M059J (cell line): Measurements from ENCODE around the gene NFATC3. TPM values are rescaled to one million over a fixed set of nuclear protein-coding genes. Genes with fewer than 3 reads are reported as not detected.
"Not testable (repeated sequence)": the region's sequence is repeated elsewhere in the genome, so short reads cannot be mapped to it uniquely, and the experiment has no call there.

Experiments
- DNase-seq: peaks from one replicate; pipeline ENCODE4 v3.0.0-alpha.2; 2012; ENCODE audit warnings: low read depth
- total RNA-seq: library from RNA; depleted of rRNA; stranded (reverse); fragments of >200 nt; shearing (Covaris generic); gene quantifications from 2 replicates; pipeline ENCODE4 v1.2.3, GENCODE V29; 2014

Gene NFATC3
- total RNA-seq, 1 experiment from 2014 or later, result 31.9 TPM

DNA sequence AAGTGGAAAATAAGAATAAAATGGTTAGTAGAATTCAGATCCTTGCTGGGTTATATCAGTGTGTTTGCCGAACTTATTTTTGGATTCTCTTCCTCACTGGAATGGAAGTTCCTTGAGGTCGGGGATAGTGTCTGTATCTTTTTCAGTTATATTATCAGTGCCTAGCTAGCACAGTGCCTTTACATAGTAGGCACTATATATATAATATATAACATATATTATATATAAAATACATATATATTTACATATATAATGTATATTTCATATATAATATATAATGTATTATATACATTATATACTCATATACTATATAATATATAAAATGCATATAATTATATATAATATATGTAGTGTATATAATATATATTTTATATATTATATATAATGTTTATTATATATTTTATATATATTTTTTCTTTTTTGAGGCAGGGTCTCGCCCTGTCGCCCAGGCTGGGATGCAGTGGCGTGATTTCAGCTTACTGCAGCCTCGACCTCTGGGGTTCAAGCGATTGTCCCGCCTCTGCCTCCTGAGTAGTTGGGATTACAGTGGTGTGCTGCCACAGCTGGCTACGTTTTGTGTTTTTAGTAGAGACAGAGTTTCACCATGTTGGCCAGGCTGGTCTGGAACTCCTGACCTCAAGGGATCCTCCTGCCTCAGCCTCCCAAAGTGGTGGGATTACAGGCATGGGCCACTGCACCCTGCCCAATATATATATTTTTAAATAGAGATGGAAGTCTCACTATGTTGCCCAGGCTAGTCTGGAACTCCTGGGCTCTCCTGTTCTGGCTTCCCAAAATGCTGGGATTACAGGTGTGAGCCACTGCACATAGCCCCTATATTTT lies 3.2 kb downstream of the NFATC3 start:
- DNase-seq, result no peak

DNA sequence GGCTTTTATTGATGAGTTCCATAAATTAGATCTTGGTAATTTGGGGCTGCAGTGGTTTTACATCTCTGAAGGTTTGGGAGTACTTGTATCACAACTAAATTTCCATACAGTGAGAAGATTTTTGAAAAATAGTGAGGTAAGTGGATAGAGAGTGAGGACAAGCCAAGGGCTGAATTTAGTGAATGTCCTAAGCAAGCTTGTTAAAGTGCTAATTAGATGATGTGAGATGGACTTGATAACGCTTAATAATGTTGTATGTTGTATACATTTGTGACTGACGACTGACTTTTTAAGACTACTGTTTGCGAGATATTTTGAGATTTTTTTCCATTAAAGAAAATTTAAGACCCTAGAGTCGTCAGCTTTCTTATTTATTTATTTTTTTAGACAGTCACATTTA lies 3.9 kb downstream of the NFATC3 start:
- DNase-seq, result no peak

DNA sequence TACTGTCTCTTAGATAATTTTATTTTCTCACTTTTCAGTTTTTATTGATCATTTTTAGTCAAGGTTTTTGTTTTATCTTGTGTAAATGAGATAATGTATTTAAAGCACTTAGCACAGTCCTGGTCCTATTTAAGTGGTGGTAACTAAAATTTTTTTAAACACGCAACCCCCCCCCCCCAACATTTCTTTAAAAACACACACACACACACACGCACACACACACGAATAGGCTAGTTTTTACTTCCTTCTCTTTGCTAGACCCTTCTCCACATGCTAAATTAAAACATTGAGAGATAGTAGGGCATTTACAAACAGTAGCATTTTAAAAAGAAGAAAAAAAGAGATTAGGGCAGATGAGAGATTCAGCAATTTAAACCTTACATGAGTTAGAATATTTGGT lies 5.0 kb downstream of the NFATC3 start:
- DNase-seq, result no peak

DNA sequence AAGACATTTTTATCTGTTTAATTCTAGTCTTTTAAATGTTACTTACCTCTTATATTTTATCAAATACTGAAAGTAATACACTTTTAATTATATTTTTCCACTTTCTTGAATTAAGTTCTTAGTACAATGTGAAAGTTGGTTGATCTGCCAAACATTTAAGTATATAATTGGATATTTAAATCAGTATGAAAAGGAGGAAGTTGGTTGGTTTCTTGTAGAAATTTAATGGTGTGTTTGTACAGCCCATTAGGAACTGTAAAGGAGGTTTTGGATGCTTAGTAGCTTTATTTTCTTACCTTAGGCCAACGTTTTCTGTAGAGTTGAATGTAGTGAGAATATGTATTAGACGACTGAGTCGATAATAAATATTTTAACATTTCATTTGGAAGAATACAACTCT lies 5.4 kb downstream of the NFATC3 start:
- no peak for DNase-seq

DNA sequence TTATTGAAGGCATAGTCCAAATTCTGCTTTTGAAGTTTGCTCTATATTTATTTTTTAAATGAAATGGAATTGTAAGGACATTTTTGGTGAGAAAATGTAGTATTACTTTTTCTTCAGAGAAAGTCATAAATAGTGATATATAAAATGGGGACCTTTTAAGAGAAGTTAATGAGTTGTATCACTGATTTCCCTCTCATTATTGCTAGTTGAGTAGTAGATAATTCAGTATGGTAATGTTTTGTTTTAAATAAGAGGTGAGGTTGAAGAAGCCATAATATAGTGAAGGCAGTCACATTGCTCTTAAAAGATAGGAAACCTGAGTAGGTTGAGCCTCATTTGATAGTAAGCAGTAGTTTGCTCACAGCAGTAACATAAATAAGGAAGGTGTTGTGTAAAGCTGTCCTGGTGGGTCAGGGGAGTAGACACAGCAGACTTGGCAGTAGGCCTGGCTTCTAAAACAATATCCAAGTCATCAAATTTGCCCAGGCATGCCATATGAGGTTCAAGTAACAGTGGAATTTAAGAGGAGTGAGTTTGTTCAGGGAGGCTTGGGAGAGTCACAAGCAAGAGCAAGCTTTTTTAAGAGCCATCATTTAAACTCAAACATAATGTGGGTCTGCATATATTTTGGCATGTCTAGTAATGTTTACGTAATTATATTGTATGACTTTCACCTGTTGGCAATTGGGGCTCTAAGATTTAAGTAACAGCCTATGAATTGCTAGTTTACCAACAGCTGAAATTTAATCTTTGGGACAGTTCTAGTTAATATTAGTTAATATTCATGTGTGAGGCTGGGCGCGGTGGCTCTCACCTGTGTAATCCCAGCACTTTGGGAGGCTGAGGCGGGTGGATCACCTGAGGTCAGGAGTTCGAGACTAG lies 6.5 kb downstream of the NFATC3 start:
- peak; percentile 66 for DNase-seq

DNA sequence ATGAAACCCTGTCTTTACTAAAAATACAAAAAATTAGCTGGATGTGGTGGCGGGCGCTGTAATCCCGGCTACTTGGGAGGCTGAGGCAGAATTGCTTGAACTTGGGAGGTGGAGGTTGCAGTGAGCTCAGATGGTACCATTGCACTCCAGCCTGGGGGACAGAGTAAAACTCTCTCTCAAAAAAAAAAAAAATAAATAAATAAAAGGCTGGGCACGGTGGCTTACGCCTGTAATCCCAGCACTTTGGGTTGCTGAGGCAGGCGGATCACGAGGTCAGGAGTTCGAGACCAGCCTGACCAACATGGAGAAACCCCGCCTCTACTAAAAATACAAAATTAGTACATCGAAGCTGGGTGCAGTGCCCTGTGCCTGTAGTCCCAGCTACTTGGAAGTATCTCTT lies 7.1 kb downstream of the NFATC3 start:
- DNase-seq, result not testable (repeated sequence)

DNA sequence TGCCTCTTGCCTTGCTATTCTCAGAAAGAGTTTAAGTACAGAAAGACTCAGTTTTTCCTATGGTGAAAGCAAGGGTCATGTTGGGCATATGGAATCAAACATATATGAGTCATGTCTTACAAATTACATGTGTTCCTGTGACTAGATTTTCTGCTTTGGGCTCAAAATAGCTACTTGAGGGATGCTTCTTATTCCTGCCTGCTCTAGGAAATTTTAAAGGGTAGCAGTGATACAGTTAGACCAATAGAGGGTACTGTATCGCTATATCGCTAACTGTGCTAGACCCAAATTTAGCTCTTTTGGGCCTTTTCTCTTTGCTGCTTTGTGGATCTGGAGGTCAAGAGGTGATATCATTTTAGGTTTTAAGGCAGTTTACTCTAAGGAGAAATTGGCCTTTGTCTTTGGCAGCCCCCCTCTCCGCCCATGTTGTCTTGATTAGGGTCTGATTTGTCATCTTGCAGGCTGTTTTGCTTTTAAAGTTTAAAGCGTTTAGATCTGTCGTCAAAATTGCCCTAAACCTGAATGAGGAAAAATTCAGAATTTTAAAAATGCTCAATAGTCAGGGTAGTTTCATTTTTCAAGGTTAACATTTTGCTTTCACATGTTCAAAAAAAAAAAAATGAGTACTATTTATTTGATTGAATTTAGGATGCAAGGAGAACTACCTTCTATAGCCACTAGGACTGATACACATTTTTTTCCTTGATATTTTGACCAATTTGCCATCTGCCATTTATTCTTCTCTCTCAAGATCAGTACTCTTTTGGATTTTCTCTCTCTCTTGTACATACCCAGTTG lies 8.8 kb downstream of the NFATC3 start:
- peak; percentile 9 for DNase-seq

DNA sequence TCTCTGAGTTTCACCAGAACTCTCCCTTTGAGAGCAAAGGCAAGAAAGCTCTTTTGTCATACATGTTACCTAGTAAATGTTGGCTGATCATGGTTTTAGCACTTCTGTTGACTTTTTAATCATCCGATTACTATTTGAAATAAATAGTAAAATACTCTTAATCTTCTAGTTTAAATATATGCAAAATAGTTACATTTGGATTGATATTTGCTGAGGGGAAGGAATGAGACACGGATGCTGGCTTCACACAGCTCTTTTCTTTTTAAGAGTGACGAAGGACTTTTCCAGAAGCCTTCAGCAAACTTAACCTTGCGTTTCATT lies 9.4 kb downstream of the NFATC3 start:
- no peak for DNase-seq

DNA sequence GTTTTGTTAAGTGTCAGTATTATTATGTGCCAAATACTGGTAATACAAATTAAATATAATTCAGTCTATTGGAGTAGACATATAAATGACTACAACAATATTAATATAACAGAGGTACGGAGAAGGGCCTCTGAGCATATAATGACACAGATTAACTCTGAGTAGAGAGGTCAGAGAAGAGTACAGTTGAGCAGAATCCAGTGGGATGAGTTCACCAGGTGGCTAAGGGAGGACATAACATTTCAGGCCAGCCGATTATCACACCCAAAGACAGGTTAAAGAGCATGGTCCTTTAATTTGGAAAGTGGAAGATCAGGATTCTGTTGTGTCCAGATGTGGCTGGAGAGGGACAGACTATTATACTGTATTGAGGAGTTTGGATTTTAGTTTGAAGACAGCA lies 11.3 kb downstream of the NFATC3 start:
- DNase-seq, result no peak

DNA sequence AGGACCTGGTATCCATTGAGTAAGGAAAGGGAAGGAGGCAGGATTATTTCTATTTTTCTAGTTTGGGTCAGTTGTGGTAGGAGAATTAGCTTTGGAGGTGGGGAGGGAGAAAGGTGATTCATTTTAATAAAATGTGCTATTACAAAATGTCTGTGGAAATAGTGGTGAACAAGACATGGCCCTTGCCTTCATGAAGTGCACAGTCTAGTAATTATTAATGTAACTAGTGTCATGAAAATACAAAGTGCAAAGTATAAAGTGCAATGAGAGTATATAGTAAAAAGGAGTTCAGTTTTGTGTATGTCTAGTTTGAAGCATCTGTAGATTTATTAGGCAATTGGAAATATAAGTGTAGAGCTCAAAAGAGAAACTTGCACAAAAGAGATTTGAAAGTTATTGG lies 11.9 kb downstream of the NFATC3 start:
- no peak for DNase-seq

DNA sequence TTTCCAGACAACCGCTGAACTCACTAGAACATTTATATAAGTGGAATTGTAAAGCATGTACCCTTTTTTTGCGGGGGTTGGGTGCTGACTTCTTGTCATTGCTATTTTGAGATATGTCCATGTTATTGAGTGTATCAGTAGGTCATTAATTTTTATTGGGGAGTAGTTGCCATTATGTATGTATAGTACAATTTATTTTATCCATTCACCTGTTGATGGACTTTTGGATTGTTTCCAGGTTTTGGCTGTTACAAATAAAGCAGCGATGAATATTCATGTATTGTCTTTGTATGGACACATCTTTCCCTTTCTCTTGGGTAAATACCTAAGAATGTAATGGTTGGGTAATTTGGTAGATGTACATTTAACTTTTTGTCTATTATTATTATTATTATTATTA lies 12.7 kb downstream of the NFATC3 start:
- no peak for DNase-seq

DNA sequence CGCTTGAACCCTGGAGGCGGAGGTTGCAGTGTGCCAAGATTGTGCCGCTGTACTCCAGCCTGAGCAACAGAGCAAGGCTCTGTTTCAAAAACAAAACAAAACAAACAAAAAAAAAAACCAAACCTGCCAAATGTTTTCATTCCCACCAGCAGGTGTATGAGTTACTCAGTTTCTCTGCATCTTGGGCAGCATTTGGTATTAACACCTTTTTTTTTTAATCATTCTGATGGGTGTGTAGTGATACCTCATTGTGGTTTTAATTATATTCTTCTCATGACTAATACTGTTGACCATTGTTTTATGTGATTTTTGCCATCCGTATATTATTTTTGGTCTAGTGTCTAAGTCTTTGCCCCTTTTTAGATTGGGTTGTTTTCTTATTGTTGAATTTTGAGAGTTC lies 15.3 kb downstream of the NFATC3 start:
- DNase-seq, result no peak

DNA sequence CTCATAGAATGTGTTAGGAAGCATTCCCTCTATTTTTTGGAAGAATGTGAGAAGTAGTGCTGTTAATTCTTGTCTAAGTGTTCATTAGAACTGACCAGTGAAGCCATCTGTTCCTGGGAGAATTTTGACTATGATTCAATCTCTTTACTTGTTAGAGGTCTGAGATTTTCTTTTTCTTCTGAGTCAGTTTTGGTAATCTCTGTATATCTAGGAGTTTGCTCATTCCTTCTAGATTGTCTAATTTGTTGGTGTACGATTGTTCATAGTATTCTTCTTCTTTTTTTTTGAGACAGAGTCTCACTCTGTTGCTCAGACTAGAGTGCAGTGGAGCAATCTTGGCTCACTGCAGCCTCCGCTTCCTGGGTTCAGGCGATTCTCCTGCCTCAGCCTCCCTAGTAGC lies 20.4 kb downstream of the NFATC3 start:
- no peak for DNase-seq

DNA sequence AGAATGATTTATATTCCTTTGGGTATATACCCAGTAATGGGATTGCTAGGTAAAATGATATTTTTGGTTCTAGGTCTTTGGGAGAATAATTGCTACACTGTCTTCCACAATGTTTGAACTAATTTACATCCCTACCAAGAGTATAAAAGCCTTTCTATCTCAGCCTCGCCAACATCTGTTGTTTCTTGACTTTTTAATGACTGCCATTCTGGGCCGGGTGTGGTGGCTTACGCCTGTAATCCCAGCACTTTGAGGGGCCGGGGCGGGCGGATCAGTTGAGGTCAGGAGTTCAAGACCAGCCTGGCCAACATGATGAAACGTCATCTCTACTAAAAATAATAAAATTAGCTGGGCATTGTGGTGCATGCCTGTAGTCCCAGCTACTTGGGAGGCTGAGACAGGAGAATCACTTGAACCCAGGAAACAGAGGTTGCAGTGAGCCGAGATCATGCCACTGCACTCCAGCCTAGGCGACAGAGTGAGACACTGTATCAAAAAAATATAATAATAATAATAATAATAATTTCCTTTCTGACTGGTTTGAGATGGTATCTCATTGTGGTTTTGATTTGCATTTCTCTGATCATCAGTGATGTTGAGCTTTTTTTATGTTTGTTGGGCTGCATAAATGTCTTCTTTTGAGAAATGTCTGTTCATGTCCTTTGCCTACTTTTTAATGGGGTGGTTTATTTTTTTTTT lies 22.2 kb downstream of the NFATC3 start:
- not testable (repeated sequence) for DNase-seq

DNA sequence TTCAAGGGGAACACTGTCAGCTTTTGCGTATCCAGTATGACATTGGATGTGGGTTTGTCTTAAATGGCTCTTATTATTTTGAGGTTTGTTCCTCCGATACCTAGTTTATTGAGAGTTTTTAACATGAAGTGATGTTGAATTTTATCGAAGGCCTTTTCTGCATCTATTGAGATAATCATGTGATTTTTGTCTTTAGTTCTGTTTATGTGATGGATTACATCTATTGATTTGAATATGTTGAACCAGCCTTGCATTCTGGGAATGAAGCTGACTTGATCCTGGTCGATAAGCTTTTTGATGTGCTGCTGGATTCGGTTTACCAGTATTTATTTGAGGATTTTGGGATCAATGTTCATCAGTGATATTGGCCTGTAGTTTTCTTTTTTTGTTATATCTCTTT lies 24.0 kb downstream of the NFATC3 start:
- DNase-seq, result not testable (repeated sequence)

DNA sequence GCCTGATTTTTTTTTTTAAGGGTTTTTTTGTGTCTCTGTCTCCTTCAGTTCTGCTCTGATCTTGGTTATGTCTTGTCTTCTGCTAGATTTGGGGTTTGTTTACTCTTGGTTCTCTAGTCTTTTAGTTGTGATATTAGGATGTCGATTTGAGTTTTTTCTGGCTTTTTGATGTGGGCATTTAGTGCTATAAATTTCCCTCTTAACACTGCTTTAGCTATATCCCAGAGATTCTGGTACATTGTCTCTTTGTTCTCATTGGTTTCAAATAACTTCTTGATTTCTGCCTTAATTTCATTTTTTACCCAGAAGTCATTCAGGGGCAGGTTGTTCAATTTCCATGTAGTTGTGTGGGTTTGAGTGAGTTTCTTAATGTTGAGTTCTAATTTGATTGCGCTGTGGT lies 25.4 kb downstream of the NFATC3 start:
- not testable (repeated sequence) for DNase-seq

DNA sequence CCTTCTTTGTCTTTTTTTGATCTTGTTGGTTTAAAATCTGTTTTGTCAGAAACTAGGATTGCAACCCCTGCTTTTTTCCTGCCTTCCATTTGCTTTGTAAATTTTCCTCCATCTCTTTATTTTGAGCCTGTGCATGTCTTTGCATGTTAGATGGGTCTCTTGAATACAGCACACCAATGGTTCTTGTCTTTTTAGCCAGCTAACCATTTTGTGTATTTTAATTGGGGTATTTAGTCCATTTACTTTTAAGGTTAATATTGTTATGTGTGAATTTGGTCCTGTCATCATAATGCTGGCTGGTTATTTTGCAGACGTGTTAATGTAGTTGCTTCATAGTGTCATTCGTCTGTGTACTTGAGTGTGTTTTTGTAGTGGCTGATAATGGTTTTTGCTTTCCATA lies 26.2 kb downstream of the NFATC3 start:
- DNase-seq, result no peak

DNA sequence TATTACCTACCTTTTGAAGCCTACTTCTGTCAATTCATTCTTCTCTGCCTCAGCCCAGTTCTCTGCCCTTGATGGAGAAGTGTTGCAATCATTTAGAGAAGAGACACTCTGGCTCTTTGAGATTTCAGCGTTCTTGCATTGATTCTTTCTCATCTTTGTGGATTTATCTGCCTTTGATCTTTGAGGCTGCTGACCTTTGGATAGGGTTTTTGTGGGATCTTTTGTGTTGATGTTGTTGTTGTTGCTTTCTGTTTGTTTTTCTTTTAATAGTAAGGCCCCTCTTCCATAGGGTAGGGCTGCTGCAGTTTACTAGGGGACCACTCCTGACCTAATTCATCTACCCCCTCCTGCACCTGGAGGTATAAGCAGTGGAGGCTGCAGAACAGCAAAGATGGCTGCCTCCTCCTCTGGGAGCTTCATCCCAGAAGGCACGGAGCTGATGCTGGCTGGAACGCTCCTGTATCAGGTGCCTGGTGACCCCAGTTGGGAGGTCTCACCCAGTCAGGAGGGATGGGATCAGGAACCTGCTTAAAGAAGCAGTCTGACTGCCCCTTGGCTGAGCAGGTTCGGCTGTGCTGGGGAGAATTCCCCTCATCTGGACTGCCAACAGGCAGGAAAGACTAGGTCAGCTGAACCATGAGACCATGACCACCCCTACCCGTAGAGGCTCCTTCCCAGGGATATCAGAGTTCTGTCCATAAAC lies 28.0 kb downstream of the NFATC3 start:
- DNase-seq, result no peak

DNA sequence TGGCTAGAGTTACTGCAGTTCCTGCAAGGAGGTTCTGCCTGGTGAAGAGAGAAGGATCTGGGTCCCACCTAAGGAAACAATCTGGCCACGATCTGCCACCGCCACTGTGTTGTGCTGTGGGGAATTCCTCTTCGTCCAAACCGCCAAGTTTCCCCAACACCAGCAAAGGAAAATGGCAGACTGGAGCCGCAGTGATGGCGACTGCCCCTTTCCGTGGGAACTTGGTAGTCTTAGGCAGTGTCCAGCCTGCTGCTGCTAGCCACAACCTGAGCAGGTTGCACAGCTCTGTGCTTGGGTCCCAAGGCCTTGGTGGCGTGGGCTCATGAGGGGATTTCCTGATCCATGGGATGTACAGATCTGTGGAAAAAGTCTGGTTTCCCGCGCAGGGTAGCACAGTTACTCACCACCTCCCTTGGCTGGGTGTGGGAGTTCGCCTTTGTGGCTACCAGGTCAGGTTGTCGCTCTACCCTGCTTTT lies 28.6 kb downstream of the NFATC3 start:
- no peak for DNase-seq

DNA sequence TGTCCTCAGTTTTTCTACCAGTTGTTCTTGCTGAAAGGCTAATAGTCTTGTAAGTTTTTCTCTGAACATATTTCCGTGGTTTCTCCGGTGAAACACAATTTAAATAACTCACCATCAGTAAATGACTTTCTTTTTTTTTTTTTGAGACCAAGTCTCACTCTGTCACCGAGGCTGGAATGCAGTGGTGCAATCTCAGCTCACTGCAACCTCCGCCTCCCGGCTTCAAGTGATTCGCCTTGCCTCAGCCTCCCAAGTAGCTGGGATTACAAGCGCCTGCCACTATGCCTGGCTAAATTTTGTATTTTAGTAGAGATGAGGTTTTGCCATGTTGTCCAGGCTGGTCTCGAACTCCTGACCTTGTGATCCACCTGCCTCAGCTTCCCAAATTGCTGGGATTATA lies 29.8 kb downstream of the NFATC3 start:
- DNase-seq, result not testable (repeated sequence)

DNA sequence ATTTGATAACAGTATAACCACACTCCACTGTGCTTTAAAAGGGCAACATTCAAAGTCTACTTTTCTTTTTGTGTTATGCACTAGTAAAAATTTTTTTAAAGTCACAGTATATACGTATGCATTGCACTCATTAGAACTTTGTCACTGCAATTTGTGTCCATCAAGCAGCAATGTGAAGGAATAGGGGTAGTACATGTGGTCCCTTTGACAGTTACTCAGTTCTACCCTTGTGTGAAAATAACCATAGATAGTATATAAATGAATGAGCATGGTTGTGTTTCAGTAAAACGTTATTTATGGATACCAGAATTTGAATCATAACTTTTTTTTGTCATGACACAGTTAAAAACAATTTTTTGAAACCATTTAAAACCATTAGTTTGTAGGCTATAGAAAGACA lies 30.7 kb downstream of the NFATC3 start:
- DNase-seq, result no peak
